Activated T-helper 1 cell treated with anti-CD3 and anti-CD28 coated beads, Interleukin-12 subunit alpha, Interleukin-12 subunit beta, Interleukin-2, Interleukin-4 antibody, amounts not matched to agents 30 ng/mL and 10 ng/mL and 1 ng/mL, durations not matched to agents 14 hours and 24 hours and 36 hours (primary cell): ENCODE results near the gene ENDOU. TPM values are rescaled to one million over a fixed set of nuclear protein-coding genes. Genes with fewer than 3 reads are reported as not detected.

ENCODE experiments used
- total RNA-seq: library from RNA; stranded (reverse); gene quantifications from 2 replicates; pipeline ENCODE4 v1.2.3, GENCODE V29; 2022

The ENDOU gene
- total RNA-seq, 1 donor from 2014 or later, result not detected

Other genes starting within 250 kb of the ENDOU start
- gene RPAP3, start 19.5 kb downstream of the ENDOU start, total RNA-seq, result 61.2 and 64.9 TPM in 2 replicates
- 4.7 and 6.5 TPM in 2 replicates for gene RAPGEF3, start 33.4 kb upstream of the ENDOU start, total RNA-seq
- gene SLC48A1, start 47.7 kb upstream of the ENDOU start, total RNA-seq, result 12.7 TPM in 2 replicates
- gene HDAC7, start 94.4 kb upstream of the ENDOU start, total RNA-seq, result 453 and 466 TPM in 2 replicates
- gene VDR, start 179.5 kb upstream of the ENDOU start, total RNA-seq, result 305 and 318 TPM in 2 replicates
- 139 and 143 TPM in 2 replicates for gene TMEM106C, start 238.1 kb upstream of the ENDOU start, total RNA-seq